Prostate gland (tissue), 1 donor: ENCODE results near the gene TMEM255A.

Experiments
- POLR2A ChIP-seq: fragments of 450-650 bp; IDR thresholded peaks from one replicate; pipeline ENCODE4 v1.6.1; 2016; ENCODE audit warnings: antibody characterized with exemption, mild to moderate bottlenecking
- POLR2AphosphoS5 ChIP-seq: sonication (generic); formaldehyde crosslinking; IDR thresholded peaks from one replicate; pipeline ENCODE4 v1.6.1; 2017; ENCODE audit warnings: antibody characterized with exemption

GRCh38 chrX:120244735-120245498 lies 66.3 kb downstream of the TMEM255A start:
- TF ChIP-seq POLR2AphosphoS5 (peak; percentile 75), POLR2A (no peak)
